HepG2 (cell line): ENCODE results near the gene TIAM2. TPM values are rescaled to one million over a fixed set of nuclear protein-coding genes. Genes with fewer than 3 reads are reported as not detected.
A peak's percentile ranks its signal among the peaks of the same experiment; 100 is the strongest.

Experiments
- ATAC-seq: fragments of 200-7000 bp; cut with Tn5 transposase; 3 replicates; pipeline ENCODE4 v1.9.1; 2020; ENCODE audit warnings: mild to moderate bottlenecking, moderate library complexity
- BruUV-seq: library from RNA; stranded (reverse); fragments of 400-500 nt; replicated peaks from 2 replicates; lab custom pipeline; 2021; lab: Mats Ljungman, UMichigan
- CTCF ChIA-PET: fragments of 300-600 bp; formaldehyde crosslinking; extraction: SDS; loops from one replicate; lab custom pipeline; 2021; ENCODE audit warnings: low total read pairs, inconsistent platforms, low intra/inter-chr PET ratio; lab: Yijun Ruan, JAX
- POLR2A ChIA-PET: fragments of 350-600 bp; sonication (Branson Sonifier 250); formaldehyde crosslinking; loops from one replicate; lab custom pipeline; 2020; ENCODE audit warnings: antibody characterized with exemption, inconsistent platforms; lab: Yijun Ruan, JAX
- DNase-seq: peaks from one replicate; pipeline ENCODE4 v3.0.0-alpha.2; 2015; ENCODE audit warnings: low spot score
- FAIRE-seq: peaks from 3 replicates; lab custom pipeline; 2011; peaks lifted over from hg19 to GRCh38; lab: Jason Lieb, UNC
- H2AFZ ChIP-seq: one replicate; pipeline ENCODE4 v1.6.1; 2011; ENCODE audit warnings: low read length, inconsistent platforms
- H3K27ac ChIP-seq: fragments of 300-600 bp; 3 replicates; pipeline ENCODE4 v1.8.0; 2011; ENCODE audit warnings: mixed run types, mild to moderate bottlenecking, mixed read lengths, low read length, inconsistent platforms; ENCODE audit not compliant: insufficient read depth; ENCODE audit errors: extremely low read length
- H3K27me3 ChIP-seq, 2 experiments: fragments of 200-600 bp in 1 of 2; 2 replicates in 1 of 2; 3 replicates in 1 of 2; pipeline versions ENCODE4 v1.6.0 to v1.8.0; 2011; ENCODE audit warnings: low read length in 2 of 2, mild to moderate bottlenecking in 2 of 2, moderate library complexity in 2 of 2, inconsistent platforms in 1 of 2; ENCODE audit not compliant: insufficient read depth in 2 of 2, control insufficient read depth in 1 of 2
- H3K36me3 ChIP-seq, 2 experiments: fragments of 200-600 bp in 1 of 2; replicated peaks in 1 of 2; 2 replicates in 1 of 2; 3 replicates in 1 of 2; pipeline versions ENCODE4 v1.5.1 to v1.8.0; 2011; ENCODE audit warnings: low read length in 2 of 2, inconsistent platforms in 1 of 2; ENCODE audit not compliant: insufficient read depth in 2 of 2, control insufficient read depth in 1 of 2
- H3K4me1 ChIP-seq: 2 replicates; pipeline ENCODE4 v1.5.1; 2012; ENCODE audit warnings: low read length, inconsistent platforms; ENCODE audit not compliant: insufficient read depth
- H3K4me2 ChIP-seq: 2 replicates; pipeline ENCODE4 v1.6.0; 2011; ENCODE audit warnings: low read depth, low read length, inconsistent platforms
- H3K4me3 ChIP-seq, 3 experiments: fragments of 200-600 bp in 1 of 3; sonication (generic), shearing (Covaris generic) in 1 of 3; replicated peaks in 1 of 3; 2 replicates each; pipeline ENCODE4 v1.5.1; 2011 to 2016; ENCODE audit warnings: low read length in 3 of 3, inconsistent platforms in 2 of 3, low read depth in 2 of 3, mild to moderate bottlenecking in 2 of 3, control low read depth in 1 of 3, mixed read lengths in 1 of 3; ENCODE audit not compliant: insufficient read depth in 1 of 3
- H3K79me2 ChIP-seq: one replicate; pipeline ENCODE4 v1.6.1; 2011; ENCODE audit warnings: low read length, inconsistent platforms; ENCODE audit not compliant: insufficient read depth
- H3K9ac ChIP-seq: 2 replicates; pipeline ENCODE4 v1.6.0; 2011; ENCODE audit warnings: mild to moderate bottlenecking, low read depth, low read length, inconsistent platforms; ENCODE audit not compliant: insufficient read depth
- H3K9me3 ChIP-seq: 2 replicates; pipeline ENCODE4 v1.5.1; 2012; ENCODE audit warnings: mild to moderate bottlenecking, low read length
- H4K20me1 ChIP-seq: 2 replicates; pipeline ENCODE4 v1.6.0; 2011; ENCODE audit warnings: inconsistent platforms, mild to moderate bottlenecking, low read length, moderate library complexity; ENCODE audit not compliant: insufficient read depth
- ATRX ChIP-seq: sonication (generic); formaldehyde crosslinking; IDR thresholded peaks from 2 replicates; pipeline ENCODE4 v1.4.0; 2020; ENCODE audit warnings: missing genetic modification reagents, borderline replicate concordance
- CHD4 ChIP-seq: fragments of 200-600 bp; sonication (generic); IDR thresholded peaks from 2 replicates; pipeline ENCODE4 v1.7.0; 2017; ENCODE audit warnings: mild to moderate bottlenecking, low read length, borderline replicate concordance
- DPF2 ChIP-seq: sonication (generic); formaldehyde crosslinking; IDR thresholded peaks from 2 replicates; pipeline ENCODE4 v1.4.0; 2020; ENCODE audit warnings: mild to moderate bottlenecking, low read depth, missing genetic modification reagents, borderline replicate concordance
- DZIP1 ChIP-seq: sonication (generic); formaldehyde crosslinking; IDR thresholded peaks from 2 replicates; pipeline ENCODE4 v1.5.0; 2020; ENCODE audit warnings: mild to moderate bottlenecking, missing genetic modification reagents
- HMG20B ChIP-seq: conservative IDR thresholded peaks from 2 replicates; pipeline ENCODE4 v1.6.1; 2016; ENCODE audit warnings: missing genetic modification reagents, missing compliant biosample characterization
- HNF4G ChIP-seq, 2 experiments: sonication (generic) in 1 of 2; formaldehyde crosslinking in 1 of 2; IDR thresholded peaks; 2 replicates each; pipeline versions ENCODE4 v1.4.0 to v1.6.1; 2011 to 2020; ENCODE audit warnings: borderline replicate concordance in 2 of 2, low read depth in 2 of 2, mild to moderate bottlenecking in 2 of 2, low read length in 1 of 2, missing genetic modification reagents in 1 of 2, moderate library complexity in 1 of 2
- KLF11 ChIP-seq: IDR thresholded peaks from 2 replicates; pipeline ENCODE4 v1.6.1; 2016; ENCODE audit warnings: missing compliant biosample characterization
- MIER3 ChIP-seq: IDR thresholded peaks from 2 replicates; pipeline ENCODE4 v1.6.1; 2016; ENCODE audit warnings: missing compliant biosample characterization, borderline replicate concordance
- NAIF1 ChIP-seq: sonication (generic); formaldehyde crosslinking; IDR thresholded peaks from 2 replicates; pipeline ENCODE4 v1.5.0; 2020; ENCODE audit warnings: mild to moderate bottlenecking, missing genetic modification reagents, borderline replicate concordance
- NBN ChIP-seq: fragments of 450-650 bp; conservative IDR thresholded peaks from 2 replicates; pipeline ENCODE4 v1.6.1; 2017
- NKX3-1 ChIP-seq: sonication (generic); formaldehyde crosslinking; IDR thresholded peaks from 2 replicates; pipeline ENCODE4 v1.5.0; 2020; ENCODE audit warnings: missing genetic modification reagents
- ONECUT2 ChIP-seq: sonication (generic); formaldehyde crosslinking; IDR thresholded peaks from 2 replicates; pipeline ENCODE4 v1.4.0; 2020; ENCODE audit warnings: missing genetic modification reagents
- RELA ChIP-seq: sonication (generic); formaldehyde crosslinking; IDR thresholded peaks from 2 replicates; pipeline ENCODE4 v1.4.0; 2020; ENCODE audit warnings: missing genetic modification reagents
- SP5 ChIP-seq: IDR thresholded peaks from 2 replicates; pipeline ENCODE4 v1.6.1; 2016; ENCODE audit warnings: low read depth, borderline replicate concordance
- THAP11 ChIP-seq: IDR thresholded peaks from 2 replicates; pipeline ENCODE4 v1.6.1; 2016; ENCODE audit warnings: missing biosample characterization, missing genetic modification reagents
- ZNF597 ChIP-seq: sonication (generic); formaldehyde crosslinking; IDR thresholded peaks from 2 replicates; pipeline ENCODE4 v1.5.0; 2020; ENCODE audit warnings: missing genetic modification reagents
- ZNF614 ChIP-seq: IDR thresholded peaks from 2 replicates; pipeline ENCODE4 v1.6.1; 2018; ENCODE audit warnings: missing biosample characterization, missing genetic modification reagents, inconsistent platforms, borderline replicate concordance
- ZNF619 ChIP-seq: sonication (generic); formaldehyde crosslinking; IDR thresholded peaks from 2 replicates; pipeline ENCODE4 v1.4.0; 2020; ENCODE audit warnings: mild to moderate bottlenecking, missing genetic modification reagents
- WGBS: methylation state at CpG from one replicate; pipeline ENCODE4 v1.1.6; 2017; ENCODE audit warnings: low lambda C conversion rate; 5-methylcytosine and 5-hydroxymethylcytosine counted together
- in situ Hi-C: cut with HindIII; loops from 2 replicates; pipeline ENCODE4 v1.10.0; 2017; ENCODE audit warnings: low pct_unique_long_range_greater_than_20kb; ENCODE audit not compliant: extremely low pct_ligation_motif_present
- intact Hi-C: fragments of 100-400 bp; cut with micrococcal nuclease; formaldehyde crosslinking; loops from one replicate; pipeline ENCODE4 v1.10.0; 2022; ENCODE audit not compliant: unreplicated experiment
- polyA plus RNA-seq, 8 experiments: library from polyadenylated mRNA; depleted of rRNA in 3 of 8; stranded (reverse) in 7 of 8; unstranded in 1 of 8; fragments of >200 nt; fragmentation: Illumina TruSeq in 4 of 8; extraction: Trizol in 4 of 8; gene quantifications; 2 replicates each; pipeline versions ENCODE4 v1.2.1 to v1.2.3, GENCODE V29; 2011 to 2016; ENCODE audit warnings: low read depth in 4 of 8, missing spikeins in 1 of 8, mixed read lengths in 1 of 8; ENCODE audit not compliant: insufficient read depth in 1 of 8
- total RNA-seq, 5 experiments: library from RNA; depleted of rRNA; stranded (reverse); fragments of >200 nt; fragmentation: Illumina TruSeq; extraction: Trizol; gene quantifications; 2 replicates each; pipeline ENCODE4 v1.2.3, GENCODE V29; 2016; ENCODE audit warnings: low read depth in 1 of 5

TIAM2 gene
- total and polyA plus RNA-seq, 2 of the 13 experiments (the other 11 are each of a cell fraction or from before 2014, with no cell fraction given): 4.1 to 4.5 TPM

- Histone ChIP-seq H3K36me3 (no peaks in the 10 kb centered on the region), H4K20me1 (no peaks in the 10 kb centered on the region), H2AFZ (no peak overlapping the region), H3K4me1 (peaks cover 30% of the 10 kb centered on the region), H3K9ac (no peak overlapping the region), H3K9me3 (no peaks in the 10 kb centered on the region), H3K79me2 (no peaks in the 10 kb centered on the region), H3K27me3 (no peaks in the 10 kb centered on the region), H3K27ac (no peak overlapping the region), H3K4me3 (no peak overlapping the region), H3K4me2 (no peak overlapping the region)
- CTCF ChIA-PET: no interaction called here
- ATAC-seq (no peak), FAIRE-seq (no peak), DNase-seq (no peak)
- BruUV-seq: no TSS peak
- TF ChIP-seq NKX3-1 (CRISPR knock-in tag) (no peak), THAP11 (no peak), KLF11 (no peak), NBN (no peak), ONECUT2 (CRISPR knock-in tag) (no peak), MIER3 (CRISPR knock-in tag) (no peak), HMG20B (CRISPR knock-in tag) (no peak), ATRX (CRISPR knock-in tag) (no peak), ZNF619 (CRISPR knock-in tag) (no peak), RELA (no peak), ZNF614 (CRISPR knock-in tag) (no peak)
- POLR2A ChIA-PET: no interaction called here
- 83% methylated on average over 4 of the region's 4 CpGs for WGBS
- intact Hi-C loops: no loop called here
- in situ Hi-C loops: no loop called here
Measured at GRCh38 chr6:154984146-154984545, 11.0 kb upstream of the TIAM2 start.

GRCh38 chr6:154986787-154987235, 8.3 kb upstream of the TIAM2 start:
- CTCF ChIA-PET: no interaction called here
- Histone ChIP-seq H4K20me1 (no peaks in the 10 kb centered on the region), H3K9ac (no peak overlapping the region), H3K27me3 (no peaks in the 10 kb centered on the region), H3K27ac (no peak overlapping the region), H2AFZ (no peak overlapping the region), H3K4me3 (no peak overlapping the region), H3K4me1 (peaks cover 14% of the 10 kb centered on the region), H3K4me2 (no peak overlapping the region), H3K36me3 (no peaks in the 10 kb centered on the region), H3K9me3 (no peaks in the 10 kb centered on the region), H3K79me2 (no peaks in the 10 kb centered on the region)
- FAIRE-seq (peak; percentile 54), ATAC-seq (peak; percentile 42; the same call in 2 of the 3 replicates), DNase-seq (no peak)
- intact Hi-C loops: no loop called here
- POLR2A ChIA-PET: no interaction called here
- no TSS peak for BruUV-seq
- WGBS: 30% methylated on average over 4 of the region's 4 CpGs
- in situ Hi-C loops: no loop called here
- no peak for TF ChIP-seq DPF2
- TF ChIP-seq SP5 (CRISPR knock-in tag): no peak
- TF ChIP-seq DZIP1 (CRISPR knock-in tag): no peak
- TF ChIP-seq NAIF1 (CRISPR knock-in tag): no peak
- no peak for TF ChIP-seq CHD4
- 0 out of 2 replicates have a peak, but pooled peaks have one; percentile 19 for TF ChIP-seq HNF4G (IDR thresholded peaks at IDR 0.05; ENCODE audit: borderline replicate concordance, low read depth, low read length)
- TF ChIP-seq HNF4G (CRISPR knock-in tag; IDR thresholded peaks at IDR 0.05; ENCODE audit: borderline replicate concordance, low read depth): no peak
- TF ChIP-seq ZNF597 (CRISPR knock-in tag): no peak
